Osteocyte (in vitro differentiated cells): ENCODE results near the gene ABHD16A. TPM values are rescaled to one million over a fixed set of nuclear protein-coding genes. Genes with fewer than 3 reads are reported as not detected.
A peak's percentile ranks its signal among the peaks of the same experiment; 100 is the strongest.

Experiments used
- DNase-seq: peaks from one replicate; pipeline ENCODE4 v3.0.0; 2021; ENCODE audit warnings: mixed read lengths; ENCODE audit not compliant: unreplicated experiment; ENCODE audit errors: extremely low spot score
- H3K27ac Mint-ChIP-seq: one replicate; pipeline ENCODE4 v1.8.0; 2021; ENCODE audit warnings: mild to moderate bottlenecking, mixed read lengths; ENCODE audit not compliant: unreplicated experiment
- H3K27me3 Mint-ChIP-seq: one replicate; pipeline ENCODE4 v1.8.0; 2021; ENCODE audit warnings: mixed read lengths; ENCODE audit not compliant: unreplicated experiment
- H3K36me3 Mint-ChIP-seq: one replicate; pipeline ENCODE4 v1.8.0; 2021; ENCODE audit warnings: mixed read lengths; ENCODE audit not compliant: unreplicated experiment
- H3K4me1 Mint-ChIP-seq: one replicate; pipeline ENCODE4 v1.8.0; 2021; ENCODE audit warnings: mixed read lengths; ENCODE audit not compliant: unreplicated experiment
- H3K4me3 Mint-ChIP-seq: one replicate; pipeline ENCODE4 v1.8.0; 2021; ENCODE audit warnings: mild to moderate bottlenecking, moderate library complexity, mixed read lengths; ENCODE audit not compliant: unreplicated experiment
- H3K9me3 Mint-ChIP-seq: one replicate; pipeline ENCODE4 v1.8.0; 2021; ENCODE audit warnings: mixed read lengths; ENCODE audit not compliant: unreplicated experiment
- total RNA-seq: library from RNA; stranded (reverse); gene quantifications from 2 replicates; pipeline ENCODE4 v1.2.1, GENCODE V29; 2021
- TF ChIP-seq, protein P1 (sequence below): fragments of 200-600 bp; sonication (generic); IDR thresholded peaks from 2 replicates; pipeline ENCODE4 v1.5.0; 2021; ENCODE audit warnings: antibody characterized with exemption, mild to moderate bottlenecking, moderate library complexity

ABHD16A gene
- total RNA-seq, 1 donor from 2014 or later: 50.5 TPM

DNA sequence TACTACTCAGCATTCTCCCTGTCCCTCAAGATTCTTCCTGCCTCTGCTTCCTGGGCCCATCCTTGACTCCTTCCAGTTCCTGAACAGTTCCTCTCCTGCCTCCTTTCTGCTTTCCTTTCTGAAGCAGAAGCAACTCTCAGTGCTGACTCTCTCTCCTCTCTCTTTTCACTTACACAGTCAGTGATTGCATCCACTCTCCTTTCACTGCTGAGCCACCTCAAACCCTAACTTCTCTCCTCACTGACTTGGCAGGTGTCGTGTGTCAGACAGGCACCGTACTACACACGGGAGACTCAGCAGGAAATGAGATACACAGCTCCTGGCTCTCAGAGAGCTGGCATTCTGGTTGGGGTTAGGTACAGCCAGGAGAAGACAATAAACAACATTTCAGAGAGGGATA lies 5.6 kb downstream of the ABHD16A start:
- TF ChIP-seq, protein P1, sequence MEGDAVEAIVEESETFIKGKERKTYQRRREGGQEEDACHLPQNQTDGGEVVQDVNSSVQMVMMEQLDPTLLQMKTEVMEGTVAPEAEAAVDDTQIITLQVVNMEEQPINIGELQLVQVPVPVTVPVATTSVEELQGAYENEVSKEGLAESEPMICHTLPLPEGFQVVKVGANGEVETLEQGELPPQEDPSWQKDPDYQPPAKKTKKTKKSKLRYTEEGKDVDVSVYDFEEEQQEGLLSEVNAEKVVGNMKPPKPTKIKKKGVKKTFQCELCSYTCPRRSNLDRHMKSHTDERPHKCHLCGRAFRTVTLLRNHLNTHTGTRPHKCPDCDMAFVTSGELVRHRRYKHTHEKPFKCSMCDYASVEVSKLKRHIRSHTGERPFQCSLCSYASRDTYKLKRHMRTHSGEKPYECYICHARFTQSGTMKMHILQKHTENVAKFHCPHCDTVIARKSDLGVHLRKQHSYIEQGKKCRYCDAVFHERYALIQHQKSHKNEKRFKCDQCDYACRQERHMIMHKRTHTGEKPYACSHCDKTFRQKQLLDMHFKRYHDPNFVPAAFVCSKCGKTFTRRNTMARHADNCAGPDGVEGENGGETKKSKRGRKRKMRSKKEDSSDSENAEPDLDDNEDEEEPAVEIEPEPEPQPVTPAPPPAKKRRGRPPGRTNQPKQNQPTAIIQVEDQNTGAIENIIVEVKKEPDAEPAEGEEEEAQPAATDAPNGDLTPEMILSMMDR: no peak
- DNase-seq: no peak
- Mint-ChIP-seq H3K27me3 (no peaks in the 10 kb centered on the region), H3K36me3 (peaks cover 21% of the 10 kb centered on the region), H3K4me1 (peaks cover 18% of the 10 kb centered on the region), H3K4me3 (no peak overlapping the region), H3K9me3 (no peaks in the 10 kb centered on the region), H3K27ac (peak overlapping the region; percentile 32)

DNA sequence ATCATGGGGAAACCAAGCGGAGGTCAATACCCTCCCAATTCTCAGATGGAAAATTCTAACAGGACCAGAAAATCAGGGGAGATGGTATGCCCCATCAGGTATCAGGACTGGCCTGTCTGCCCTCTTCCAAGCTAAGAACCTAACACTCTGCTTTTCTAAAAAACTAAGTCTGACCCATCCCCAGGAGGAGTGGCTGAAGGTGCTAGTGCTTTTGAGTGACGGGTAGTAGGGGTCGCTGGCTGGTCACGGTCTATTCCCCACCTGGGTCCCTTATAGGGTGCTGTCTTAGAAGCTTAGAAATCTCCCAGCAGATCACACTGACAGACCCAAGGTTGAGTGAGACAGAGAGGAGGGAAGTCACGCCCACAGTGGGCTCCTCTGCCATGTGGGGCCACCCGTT lies 9.6 kb downstream of the ABHD16A start:
- Mint-ChIP-seq H3K4me3 (no peak overlapping the region), H3K27ac (no peak overlapping the region), H3K9me3 (no peaks in the 10 kb centered on the region), H3K4me1 (no peaks in the 10 kb centered on the region), H3K27me3 (no peaks in the 10 kb centered on the region), H3K36me3 (peaks cover 30% of the 10 kb centered on the region)
- no peak for DNase-seq
- TF ChIP-seq, protein P1: no peak

DNA sequence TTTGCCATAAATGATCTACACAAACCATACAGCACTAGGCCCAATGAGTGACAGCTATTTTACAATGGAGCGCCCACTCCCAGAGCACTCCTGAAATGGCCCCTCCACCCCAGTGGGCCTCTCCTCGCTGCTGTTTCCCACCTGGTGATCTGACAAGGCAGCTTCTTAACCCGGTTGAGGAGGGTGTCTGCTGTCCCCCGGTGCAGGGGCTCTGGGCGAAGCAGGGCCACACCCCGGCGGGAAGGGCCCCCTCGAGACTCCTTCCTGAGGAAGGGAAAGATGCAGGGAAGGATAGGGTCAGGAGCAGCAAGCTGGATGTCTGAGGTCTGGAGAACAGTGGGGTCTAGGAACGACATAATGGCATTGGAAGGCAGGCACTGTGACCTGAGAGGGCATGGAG lies 10.2 kb downstream of the ABHD16A start:
- Mint-ChIP-seq H3K9me3 (no peaks in the 10 kb centered on the region), H3K27ac (no peak overlapping the region), H3K4me1 (no peaks in the 10 kb centered on the region), H3K36me3 (peaks cover 28% of the 10 kb centered on the region), H3K4me3 (no peak overlapping the region), H3K27me3 (no peaks in the 10 kb centered on the region)
- TF ChIP-seq, protein P1: no peak
- no peak for DNase-seq

DNA sequence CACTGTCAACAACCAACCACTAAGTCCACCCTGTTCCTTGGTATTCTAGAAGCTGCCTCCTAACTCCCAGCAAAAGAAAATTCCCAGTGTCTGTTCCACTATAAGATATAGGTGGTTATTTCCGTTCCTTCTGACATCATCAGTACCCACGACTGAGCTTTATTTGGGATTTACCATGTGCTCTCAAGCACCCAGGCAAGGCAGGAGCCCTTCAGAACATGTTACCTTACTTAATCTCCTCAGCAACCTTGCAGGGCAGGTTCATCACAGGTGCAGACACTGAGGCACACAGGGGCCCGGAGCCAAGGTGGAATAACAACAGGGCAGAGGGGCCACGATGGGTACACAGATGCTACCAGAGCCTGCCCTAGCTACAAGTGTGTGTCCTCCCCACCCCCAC lies 10.8 kb downstream of the ABHD16A start:
- Mint-ChIP-seq H3K36me3 (peaks cover 30% of the 10 kb centered on the region), H3K4me3 (no peak overlapping the region), H3K4me1 (no peaks in the 10 kb centered on the region), H3K9me3 (no peaks in the 10 kb centered on the region), H3K27me3 (no peaks in the 10 kb centered on the region), H3K27ac (no peak overlapping the region)
- DNase-seq: no peak
- TF ChIP-seq, protein P1: no peak

DNA sequence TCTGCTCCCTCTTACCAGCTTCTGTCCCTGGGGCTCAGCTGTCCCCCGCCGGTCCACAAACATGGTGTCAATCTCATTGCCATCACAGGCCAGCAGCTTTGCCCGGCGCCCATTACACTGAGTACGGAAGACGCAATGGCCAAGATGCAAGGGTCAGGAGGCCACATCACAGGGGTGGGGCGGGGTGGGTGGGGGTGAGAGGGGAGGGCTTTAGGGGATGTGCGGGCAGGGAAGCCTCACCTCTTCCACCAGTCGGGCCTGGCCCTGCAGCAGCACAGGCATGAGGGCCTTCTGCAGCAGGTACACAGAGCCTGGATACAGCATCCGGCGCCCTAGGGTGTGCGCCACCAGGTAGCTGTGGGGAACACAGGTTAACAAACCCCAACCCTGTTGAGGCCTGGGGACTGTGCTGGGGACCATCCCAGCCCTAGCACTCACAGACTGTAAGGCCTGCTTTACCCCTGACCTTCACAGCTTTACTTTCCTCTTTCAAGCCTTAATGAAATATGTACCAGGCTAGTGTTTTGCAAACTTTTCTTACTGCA lies 11.5 kb downstream of the ABHD16A start:
- H3K27me3 Mint-ChIP-seq: no peaks in the 10 kb centered on the region
- H3K4me1 Mint-ChIP-seq: no peaks in the 10 kb centered on the region
- DNase-seq: no peak
- no peak overlapping the region for H3K4me3 Mint-ChIP-seq
- H3K27ac Mint-ChIP-seq: no peak overlapping the region
- TF ChIP-seq, protein P1: no peak
- H3K36me3 Mint-ChIP-seq: peaks cover 29% of the 10 kb centered on the region
- H3K9me3 Mint-ChIP-seq: no peaks in the 10 kb centered on the region
